Kidney (tissue), 14 donors: Measurements from ENCODE around the gene EXTL2. TPM values are rescaled to one million over a fixed set of nuclear protein-coding genes. Genes with fewer than 3 reads are reported as not detected.
"Not testable (repeated sequence)": the region's sequence is repeated elsewhere in the genome, so short reads cannot be mapped to it uniquely, and the experiment has no call there.

Experiments used
- DNase-seq, 5 donors: peaks; one replicate each; pipeline ENCODE4 v3.0.0-alpha.2; 2013 to 2020
- FAIRE-seq: peaks from 2 replicates; lab custom pipeline; 2012; peaks lifted over from hg19 to GRCh38; lab: Jason Lieb, UNC
- H3K27ac ChIP-seq, 2 donors: one replicate each; pipeline ENCODE4 v1.7.0; 2013; ENCODE audit warnings: low read depth in 2 of 2, low read length in 2 of 2, inconsistent platforms in 1 of 2
- H3K27me3 ChIP-seq: one replicate; pipeline ENCODE4 v1.7.1; 2013; ENCODE audit warnings: low read length, inconsistent platforms; ENCODE audit not compliant: control insufficient read depth, insufficient read depth
- H3K36me3 ChIP-seq, 3 donors: one replicate each; pipeline versions ENCODE4 v1.7.0 to v1.7.1; 2013; ENCODE audit warnings: low read length in 3 of 3, control low read depth in 1 of 3, inconsistent platforms in 1 of 3; ENCODE audit not compliant: insufficient read depth in 3 of 3, control insufficient read depth in 2 of 3
- H3K4me1 ChIP-seq, 3 donors: one replicate each; pipeline versions ENCODE4 v1.7.0 to v1.7.1; 2013; ENCODE audit warnings: low read length in 3 of 3, inconsistent platforms in 1 of 3, low read depth in 1 of 3; ENCODE audit not compliant: control insufficient read depth in 2 of 3, insufficient read depth in 2 of 3
- H3K4me3 ChIP-seq, 3 donors: one replicate each; pipeline versions ENCODE4 v1.7.0 to v1.8.1; 2013; ENCODE audit warnings: low read length in 3 of 3, control low read depth in 1 of 3, inconsistent platforms in 1 of 3
- H3K9ac ChIP-seq, 3 donors: one replicate each; pipeline versions ENCODE4 v1.7.0 to v1.7.1; 2013; ENCODE audit warnings: low read length in 3 of 3, control low read depth in 1 of 3, inconsistent platforms in 1 of 3
- H3K9me3 ChIP-seq, 3 donors: one replicate each; pipeline versions ENCODE4 v1.7.0 to v1.7.1; 2013; ENCODE audit warnings: low read length in 3 of 3, control low read depth in 1 of 3, inconsistent platforms in 1 of 3; ENCODE audit not compliant: control insufficient read depth in 2 of 3, insufficient read depth in 1 of 3
- CTCF ChIP-seq: IDR thresholded peaks from 3 replicates; pipeline ENCODE4 v1.5.1; 2012; ENCODE audit warnings: mild to moderate bottlenecking, moderate library complexity, borderline replicate concordance; ENCODE audit not compliant: insufficient read depth; ENCODE audit errors: extremely low read depth
- intact Hi-C: fragments of 100-400 bp; cut with DNase I; formaldehyde crosslinking; loops from one replicate; pipeline ENCODE4 v1.11.1; 2022
- polyA plus RNA-seq: library from polyadenylated mRNA; stranded (reverse); fragments of 350-450 nt; fragmentation: Illumina TruSeq; extraction: RNeasy Lipid Tissue Mini Kit (QIAGEN cat#74804); gene quantifications from one replicate; pipeline ENCODE4 v1.2.3, GENCODE V29; 2014; ENCODE audit warnings: low read depth, low replicate concordance; ENCODE audit not compliant: insufficient read depth
- total RNA-seq: library from RNA; stranded (reverse); fragmentation: NEBNext Ultra II Directional; extraction: Animal tissue kit (Norgen Biotek cat#: 25700); gene quantifications from one replicate; pipeline ENCODE4 v1.2.1, GENCODE V29; 2021
- donor health status: control.
- donor health status: control.
- donor health status: control.
- donor health status: control.
- donor health status: control.
- donor health status: DM: yes; HTN: yes; CAD: no.
- donor health status: Normal renal cell carcinoma (clear cell type).

EXTL2 gene
- total and polyA plus RNA-seq, 2 donors from 2014 or later: 10.5 to 11.3 TPM

- no peaks in the 10 kb centered on the region for H3K4me1 ChIP-seq
- no peak overlapping the region for H3K9ac ChIP-seq
- DNase-seq: no peak
- H3K27ac ChIP-seq: no peak overlapping the region
- no peak for FAIRE-seq
- H3K9me3 ChIP-seq: no peaks in the 10 kb centered on the region
- TF ChIP-seq CTCF: no peak
- H3K36me3 ChIP-seq: no peaks in the 10 kb centered on the region
- intact Hi-C loops: no loop called here
- H3K27me3 ChIP-seq: no peaks in the 10 kb centered on the region
- H3K4me3 ChIP-seq: no peak overlapping the region
Measured at GRCh38 chr1:100852976-100853375, 41.7 kb downstream of the EXTL2 start.

- Histone ChIP-seq H3K4me3 (no peak overlapping the region), H3K9ac (no peak overlapping the region), H3K36me3 (no peaks in the 10 kb centered on the region), H3K27ac (no peak overlapping the region), H3K9me3 (no peaks in the 10 kb centered on the region), H3K4me1 (no peaks in the 10 kb centered on the region), H3K27me3 (no peaks in the 10 kb centered on the region)
- intact Hi-C loops: no loop called here
- DNase-seq: no peak
- FAIRE-seq: no peak
- no peak for TF ChIP-seq CTCF
Measured at GRCh38 chr1:100851726-100852125, 42.9 kb downstream of the EXTL2 start.

- H3K4me3 ChIP-seq: peak overlapping the region in 2 of 3 donors; percentile 43 to 50
- peak in 1 of 5 donors; percentile 9 for DNase-seq
Measured at GRCh38 chr1:100847361-100848082, 47.1 kb downstream of the EXTL2 start.

GRCh38 chr1:100843160-100843559, 51.5 kb downstream of the EXTL2 start:
- H3K36me3 ChIP-seq, H3K9ac ChIP-seq, H3K27me3 ChIP-seq, H3K9me3 ChIP-seq, DNase-seq, H3K4me3 ChIP-seq, H3K4me1 ChIP-seq, FAIRE-seq, H3K27ac ChIP-seq, intact Hi-C loops: not testable (repeated sequence)

More at GRCh38 chr1:100847361-100848082, 47.1 kb downstream of the EXTL2 start:
- intact Hi-C loops: no loop called here
- Histone ChIP-seq H3K9ac (no peak overlapping the region), H3K27me3 (no peaks in the 10 kb centered on the region), H3K27ac (peak overlapping the region in 1 of 2 donors; percentile 26), H3K9me3 (no peaks in the 10 kb centered on the region), H3K36me3 (no peaks in the 10 kb centered on the region), H3K4me1 (no peaks in the 10 kb centered on the region)
- FAIRE-seq: no peak
- no peak for TF ChIP-seq CTCF
